H9 (cell line): ENCODE results near the gene PPP1CC. TPM values are rescaled to one million over a fixed set of nuclear protein-coding genes. Genes with fewer than 3 reads are reported as not detected.

Source experiments
- DNase-seq: peaks from one replicate; pipeline ENCODE4 v3.0.0-alpha.2; 2017
- H2AFZ ChIP-seq: one replicate; pipeline ENCODE4 v1.6.1; 2013; ENCODE audit warnings: mild to moderate bottlenecking, low read length, control low read depth, moderate library complexity
- H2AK5ac ChIP-seq: 2 replicates; pipeline ENCODE4 v1.6.1; 2013; ENCODE audit warnings: low read length, control low read depth, mixed read lengths; ENCODE audit not compliant: insufficient read length
- H2BK120ac ChIP-seq: one replicate; pipeline ENCODE4 v1.6.1; 2013; ENCODE audit warnings: low read depth, mild to moderate bottlenecking, low read length, control low read depth, inconsistent platforms; ENCODE audit not compliant: poor library complexity, severe bottlenecking
- H2BK12ac ChIP-seq: 2 replicates; pipeline ENCODE4 v1.6.1; 2013; ENCODE audit warnings: low read length, control low read depth, mixed read lengths, low read depth; ENCODE audit not compliant: insufficient read length
- H2BK15ac ChIP-seq: 2 replicates; pipeline ENCODE4 v1.6.1; 2013; ENCODE audit warnings: low read depth, low read length, control low read depth
- H2BK20ac ChIP-seq: one replicate; pipeline ENCODE4 v1.6.1; 2013; ENCODE audit warnings: low read depth, mild to moderate bottlenecking, low read length, control low read depth, inconsistent platforms; ENCODE audit not compliant: poor library complexity, severe bottlenecking
- H2BK5ac ChIP-seq: 2 replicates; pipeline ENCODE4 v1.6.1; 2013; ENCODE audit warnings: low read length, control low read depth, mixed read lengths; ENCODE audit not compliant: insufficient read length
- H3K14ac ChIP-seq: 2 replicates; pipeline ENCODE4 v1.6.1; 2013; ENCODE audit warnings: low read length, control low read depth; ENCODE audit not compliant: insufficient read depth
- H3K18ac ChIP-seq: 2 replicates; pipeline ENCODE4 v1.6.1; 2013; ENCODE audit warnings: low read depth, mild to moderate bottlenecking, mixed read lengths, low read length, control low read depth; ENCODE audit not compliant: insufficient read length
- H3K23ac ChIP-seq: 2 replicates; pipeline ENCODE4 v1.6.1; 2013; ENCODE audit warnings: low read length, control low read depth, mixed read lengths, low read depth; ENCODE audit not compliant: insufficient read length
- H3K23me2 ChIP-seq: 2 replicates; pipeline ENCODE4 v1.6.1; 2013; ENCODE audit warnings: low read depth, mild to moderate bottlenecking, mixed read lengths, low read length, control low read depth; ENCODE audit not compliant: insufficient read length, poor library complexity, severe bottlenecking
- H3K27ac ChIP-seq: 2 replicates; pipeline ENCODE4 v1.5.1; 2013; ENCODE audit warnings: low read length, control low read depth, mixed read lengths, low read depth; ENCODE audit not compliant: insufficient read length
- H3K27me3 ChIP-seq: 2 replicates; pipeline ENCODE4 v1.6.1; 2013; ENCODE audit warnings: low read length, control low read depth, inconsistent platforms; ENCODE audit not compliant: insufficient read depth
- H3K4ac ChIP-seq: 2 replicates; pipeline ENCODE4 v1.6.1; 2013; ENCODE audit warnings: low read depth, mild to moderate bottlenecking, control low read depth, inconsistent platforms, low read length, moderate library complexity
- H3K4me1 ChIP-seq: 2 replicates; pipeline ENCODE4 v1.6.1; 2013; ENCODE audit warnings: low read length, control low read depth, inconsistent platforms; ENCODE audit not compliant: insufficient read depth
- H3K4me2 ChIP-seq: 2 replicates; pipeline ENCODE4 v1.6.1; 2013; ENCODE audit warnings: low read length, control low read depth, mixed read lengths; ENCODE audit not compliant: insufficient read length, insufficient read depth
- H3K56ac ChIP-seq: 2 replicates; pipeline ENCODE4 v1.6.1; 2013; ENCODE audit warnings: low read depth, mild to moderate bottlenecking, mixed read lengths, low read length, control low read depth; ENCODE audit not compliant: insufficient read length
- H3K79me1 ChIP-seq: 2 replicates; pipeline ENCODE4 v1.6.1; 2013; ENCODE audit warnings: low read depth, mild to moderate bottlenecking, moderate library complexity, low read length, control low read depth, inconsistent platforms; ENCODE audit not compliant: insufficient read depth, poor library complexity, severe bottlenecking
- H3K79me2 ChIP-seq: 2 replicates; pipeline ENCODE4 v1.6.1; 2013; ENCODE audit warnings: low read length, control low read depth, inconsistent platforms; ENCODE audit not compliant: insufficient read depth
- H3K9ac ChIP-seq: 2 replicates; pipeline ENCODE4 v1.6.1; 2013; ENCODE audit warnings: low read length, control low read depth, mixed read lengths; ENCODE audit not compliant: insufficient read length; ENCODE audit errors: extremely low read depth
- H3K9me3 ChIP-seq: one replicate; pipeline ENCODE4 v1.6.1; 2013; ENCODE audit warnings: low read depth, low read length, inconsistent platforms; ENCODE audit not compliant: control insufficient read depth
- H3T11ph ChIP-seq: one replicate; pipeline ENCODE4 v1.6.1; 2013; ENCODE audit warnings: mild to moderate bottlenecking, low read length, control low read depth, inconsistent platforms
- H4K20me1 ChIP-seq: one replicate; pipeline ENCODE4 v1.6.1; 2013; ENCODE audit not compliant: control insufficient read depth, insufficient read length, insufficient read depth
- H4K5ac ChIP-seq: 2 replicates; pipeline ENCODE4 v1.6.1; 2013; ENCODE audit warnings: low read depth, mild to moderate bottlenecking, mixed read lengths, low read length, control low read depth; ENCODE audit not compliant: insufficient read length
- H4K8ac ChIP-seq: replicated peaks from 2 replicates; pipeline ENCODE4 v1.6.1; 2013; ENCODE audit warnings: low read length, control low read depth, mixed read lengths, low read depth; ENCODE audit not compliant: insufficient read length
- H4K91ac ChIP-seq: 2 replicates; pipeline ENCODE4 v1.6.1; 2013; ENCODE audit warnings: low read depth, mild to moderate bottlenecking, moderate library complexity, mixed read lengths, low read length, control low read depth; ENCODE audit not compliant: insufficient read length
- H3K27ac Mint-ChIP-seq, 3 experiments: 2 replicates in 2 of 3; 3 replicates in 1 of 3; pipeline ENCODE4 v1.8.0; 2020 to 2021; ENCODE audit warnings: mixed read lengths in 3 of 3, mild to moderate bottlenecking in 1 of 3, moderate library complexity in 1 of 3
- H3K27me3 Mint-ChIP-seq: 2 replicates; pipeline ENCODE4 v1.8.0; 2021; ENCODE audit warnings: low read depth, mild to moderate bottlenecking, moderate library complexity, mixed read lengths
- H3K36me3 Mint-ChIP-seq, 3 experiments: 2 replicates in 2 of 3; 3 replicates in 1 of 3; pipeline ENCODE4 v1.8.0; 2020 to 2021; ENCODE audit warnings: low read depth in 3 of 3, mixed read lengths in 3 of 3; ENCODE audit not compliant: insufficient read depth in 1 of 3
- H3K4me1 Mint-ChIP-seq, 2 experiments: 2 replicates each; pipeline ENCODE4 v1.8.0; 2020; ENCODE audit warnings: mixed read lengths in 2 of 2
- H3K4me3 Mint-ChIP-seq, 2 experiments: 2 replicates in 1 of 2; 3 replicates in 1 of 2; pipeline ENCODE4 v1.8.0; 2020 to 2021; ENCODE audit warnings: mild to moderate bottlenecking in 2 of 2, mixed read lengths in 2 of 2, moderate library complexity in 1 of 2
- H3K9me3 Mint-ChIP-seq, 2 experiments: 2 replicates in 1 of 2; 3 replicates in 1 of 2; pipeline ENCODE4 v1.8.0; 2020; ENCODE audit warnings: mild to moderate bottlenecking in 2 of 2, mixed read lengths in 2 of 2, moderate library complexity in 1 of 2
- WGBS: extraction: QIAGEN DNeasy Blood & Tissue Kit; methylation state at CpG from one replicate; pipeline ENCODE4 v1.1.7; 2013; ENCODE audit warnings: missing lambda C conversion rate, low lambda C conversion rate, mixed read lengths; ENCODE audit not compliant: insufficient read length; ENCODE audit errors: extremely low coverage; 5-methylcytosine and 5-hydroxymethylcytosine counted together
- total RNA-seq: library from RNA; stranded (reverse); gene quantifications from 2 replicates; pipeline ENCODE4 v1.2.1, GENCODE V29; 2021
- TF ChIP-seq, protein P1 (sequence below): fragments of 200-600 bp; sonication (generic); conservative IDR thresholded peaks from 3 replicates; pipeline ENCODE4 v1.8.0; 2021; ENCODE audit warnings: antibody characterized with exemption, mild to moderate bottlenecking

Gene PPP1CC
- total RNA-seq, 1 experiment from 2014 or later = 286 TPM

DNA sequence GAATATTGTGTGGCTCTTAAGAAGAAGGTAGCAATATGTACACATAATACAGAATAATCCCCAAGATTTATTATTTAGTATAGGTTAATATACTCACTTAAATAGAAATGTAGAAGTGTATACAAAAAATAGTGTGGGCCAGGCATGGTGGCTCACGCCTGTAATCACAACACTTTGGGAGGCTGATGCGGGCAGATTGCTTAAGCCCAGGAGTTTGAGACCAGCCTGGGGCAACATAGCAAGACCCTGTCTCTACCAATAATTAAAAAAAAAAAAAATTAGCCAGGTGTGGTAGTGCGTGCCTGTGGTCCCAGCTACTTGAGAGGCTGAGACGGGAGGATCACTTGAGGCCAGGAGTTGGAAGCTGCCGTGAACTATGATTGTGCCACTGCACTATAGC lies 38.5 kb downstream of the PPP1CC start:
- no peaks in the 10 kb centered on the region for H3K9me3 ChIP-seq
- no peak overlapping the region for H2BK120ac ChIP-seq
- H3K27me3 ChIP-seq = no peaks in the 10 kb centered on the region
- H3K4me1 Mint-ChIP-seq = 0 out of 4 replicates have a peak, but pooled peaks cover 0 to 4% of the 10 kb centered on the region in 2 experiments
- H2AFZ ChIP-seq = no peak overlapping the region
- no peaks in the 10 kb centered on the region for H4K20me1 ChIP-seq
- no peaks in the 10 kb centered on the region for H3K79me1 ChIP-seq
- H4K91ac ChIP-seq = no peak overlapping the region
- H3K9ac ChIP-seq = no peak overlapping the region
- H3K9me3 Mint-ChIP-seq = peaks cover 0 to 3% of the 10 kb centered on the region in 2 experiments; a peak in 1 of 5 replicates
- no peak overlapping the region for H2BK12ac ChIP-seq
- H3K4me2 ChIP-seq = no peak overlapping the region
- no peak overlapping the region for H3K4ac ChIP-seq
- no peak overlapping the region for H3T11ph ChIP-seq
- no peak overlapping the region for H3K27ac Mint-ChIP-seq
- no peak overlapping the region for H2BK15ac ChIP-seq
- WGBS = no CpG with 5 or more reads among the region's 5 CpGs
- H2BK5ac ChIP-seq = no peak overlapping the region
- no peak overlapping the region for H4K5ac ChIP-seq
- H3K27me3 Mint-ChIP-seq = peaks cover 4% of the 10 kb centered on the region
- no peaks in the 10 kb centered on the region for H3K23me2 ChIP-seq
- no peak overlapping the region for H3K4me3 Mint-ChIP-seq
- H3K36me3 Mint-ChIP-seq = no peaks in the 10 kb centered on the region; a peak in 1 of 7 replicates
- H3K27ac ChIP-seq = no peak overlapping the region
- H3K18ac ChIP-seq = no peak overlapping the region
- no peaks in the 10 kb centered on the region for H3K4me1 ChIP-seq
- no peak overlapping the region for H3K23ac ChIP-seq
- no peak overlapping the region for H2BK20ac ChIP-seq
- no peak overlapping the region for H3K56ac ChIP-seq
- H3K14ac ChIP-seq = no peak overlapping the region
- TF ChIP-seq, protein P1, sequence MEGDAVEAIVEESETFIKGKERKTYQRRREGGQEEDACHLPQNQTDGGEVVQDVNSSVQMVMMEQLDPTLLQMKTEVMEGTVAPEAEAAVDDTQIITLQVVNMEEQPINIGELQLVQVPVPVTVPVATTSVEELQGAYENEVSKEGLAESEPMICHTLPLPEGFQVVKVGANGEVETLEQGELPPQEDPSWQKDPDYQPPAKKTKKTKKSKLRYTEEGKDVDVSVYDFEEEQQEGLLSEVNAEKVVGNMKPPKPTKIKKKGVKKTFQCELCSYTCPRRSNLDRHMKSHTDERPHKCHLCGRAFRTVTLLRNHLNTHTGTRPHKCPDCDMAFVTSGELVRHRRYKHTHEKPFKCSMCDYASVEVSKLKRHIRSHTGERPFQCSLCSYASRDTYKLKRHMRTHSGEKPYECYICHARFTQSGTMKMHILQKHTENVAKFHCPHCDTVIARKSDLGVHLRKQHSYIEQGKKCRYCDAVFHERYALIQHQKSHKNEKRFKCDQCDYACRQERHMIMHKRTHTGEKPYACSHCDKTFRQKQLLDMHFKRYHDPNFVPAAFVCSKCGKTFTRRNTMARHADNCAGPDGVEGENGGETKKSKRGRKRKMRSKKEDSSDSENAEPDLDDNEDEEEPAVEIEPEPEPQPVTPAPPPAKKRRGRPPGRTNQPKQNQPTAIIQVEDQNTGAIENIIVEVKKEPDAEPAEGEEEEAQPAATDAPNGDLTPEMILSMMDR = no peak
- no peak overlapping the region for H4K8ac ChIP-seq
- no peak overlapping the region for H2AK5ac ChIP-seq
- no peaks in the 10 kb centered on the region for H3K79me2 ChIP-seq
- no peak for DNase-seq
